NOMO-1 (cell line): ENCODE data around the gene CDS1.

Source experiments
- DNase-seq, 2 experiments: peaks; one replicate each; lab custom pipeline; 2025; ENCODE audit not compliant: unreplicated experiment in 2 of 2; lab: John Stamatoyannopoulos, UW

Gene CDS1

GRCh38 chr4:84699001-84699671 is 116.2 kb downstream of the CDS1 start:
- peak in 1 of 2 experiments; percentile 33 for DNase-seq
